GM19372 (cell line): ENCODE measurements around the gene MIB1.

ENCODE experiments used
- ATAC-seq: cut with Tn5 transposase; IDR thresholded peaks from one replicate; pipeline ENCODE4 v1.9.1; 2021; ENCODE audit warnings: mild to moderate bottlenecking, low read depth, moderate library complexity; ENCODE audit not compliant: unreplicated experiment

Gene MIB1

DNA sequence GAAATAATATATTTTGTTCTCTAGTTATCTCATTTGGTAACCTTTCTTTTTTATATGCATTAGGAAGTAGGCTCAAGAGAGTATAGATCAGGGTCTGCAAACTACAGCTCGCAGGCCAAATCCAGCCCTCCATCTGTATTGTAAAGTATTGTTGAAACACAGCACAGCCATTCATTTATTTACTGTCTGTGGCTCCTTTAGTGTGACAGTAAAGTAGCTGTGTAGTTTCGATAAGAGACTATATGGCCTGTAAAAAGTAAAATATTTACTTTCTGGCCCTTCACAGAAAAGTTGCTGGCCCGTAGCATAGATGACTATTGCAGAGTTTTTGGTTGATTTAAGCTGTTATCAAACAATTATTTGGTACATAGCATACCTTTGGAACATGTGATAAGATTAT is 67.6 kb downstream of the MIB1 start:
- ATAC-seq, result no peak

DNA sequence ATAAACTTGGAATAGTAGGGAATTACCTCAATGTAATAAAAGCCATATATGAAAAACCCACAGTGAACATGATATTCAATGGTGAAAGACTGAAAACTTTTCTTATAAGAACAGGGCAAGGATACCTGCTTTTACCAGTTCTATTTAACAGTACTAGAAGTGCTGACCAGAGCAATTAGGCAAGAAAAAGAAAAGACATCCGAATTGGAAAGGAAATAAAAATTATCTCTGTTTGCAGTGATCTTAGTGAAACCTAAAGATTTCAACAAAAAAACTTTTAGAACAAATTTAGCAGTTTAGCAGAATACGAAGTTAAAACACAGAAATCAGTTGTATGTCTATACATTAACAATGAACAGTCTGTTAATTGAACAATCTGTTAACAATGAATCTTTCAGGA is 69.1 kb downstream of the MIB1 start:
- ATAC-seq, result no peak

DNA sequence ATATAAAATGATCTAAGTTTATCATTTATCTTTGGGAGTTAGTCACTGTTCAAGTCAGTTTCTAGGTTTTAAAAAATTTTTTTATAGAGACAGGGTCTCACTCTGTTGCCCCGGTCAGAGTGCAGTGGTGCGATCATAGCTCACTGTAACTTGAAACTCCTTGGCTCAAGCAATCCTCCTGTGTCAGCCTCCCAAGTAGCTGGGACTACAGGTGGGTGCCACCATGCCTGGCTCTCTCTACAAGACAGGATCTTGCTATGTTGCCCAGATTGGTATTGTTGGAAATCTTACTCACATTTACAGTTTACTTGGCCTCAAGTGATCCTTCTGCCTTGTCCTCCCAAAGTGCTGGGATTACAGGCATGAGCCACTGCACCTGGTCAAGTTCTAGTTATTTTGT is 74.5 kb downstream of the MIB1 start:
- ATAC-seq, result no peak

DNA sequence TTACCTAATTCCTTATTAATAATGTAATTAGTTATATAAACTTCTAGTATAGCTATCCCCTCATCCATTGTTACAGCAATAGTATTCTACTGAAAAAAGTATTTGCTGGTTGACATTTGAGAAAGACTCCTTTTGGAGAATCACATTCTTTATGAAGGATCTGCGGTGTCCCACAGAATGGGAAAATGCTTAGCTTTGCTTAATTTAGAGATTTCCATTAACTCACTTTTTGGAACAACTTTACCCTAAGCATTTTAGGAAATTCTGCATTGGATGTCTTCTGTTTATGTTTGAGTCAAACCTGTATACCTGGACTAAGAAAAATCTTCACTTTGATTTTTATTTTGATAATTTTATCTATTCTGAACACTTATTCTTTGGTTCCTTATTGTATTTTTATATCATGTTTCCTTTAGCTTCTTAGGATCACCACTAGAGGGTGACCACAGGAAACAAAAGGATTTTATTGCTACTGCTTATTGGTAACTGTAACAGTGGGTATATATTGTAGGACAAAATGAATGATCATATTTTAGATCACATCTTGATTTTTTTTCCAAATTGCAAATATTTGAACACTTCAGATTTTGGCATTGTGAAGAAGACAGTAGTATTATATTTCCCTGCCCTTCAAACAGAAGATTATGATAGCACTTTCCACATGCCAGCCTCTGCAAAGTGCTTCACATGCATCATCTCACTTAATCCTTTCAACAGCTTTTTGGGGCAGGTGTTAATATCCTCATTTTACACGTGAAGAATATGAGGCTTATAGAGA is 79.6 kb downstream of the MIB1 start:
- ATAC-seq, result no peak

DNA sequence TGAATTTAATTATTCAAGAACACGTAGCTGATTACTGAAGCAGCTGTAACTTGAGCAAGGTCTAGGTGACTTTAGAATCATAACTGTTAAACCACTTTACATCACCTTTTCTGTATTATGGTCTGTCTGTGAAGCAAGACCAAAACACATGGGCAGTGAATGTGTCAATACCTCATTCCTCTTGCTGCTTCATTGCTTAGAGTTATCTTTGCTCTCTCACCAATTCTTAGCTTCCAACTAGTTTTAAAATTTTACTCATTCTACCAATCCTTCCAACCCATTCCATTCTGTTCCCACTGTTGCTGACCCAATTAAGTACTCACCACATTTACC is 80.2 kb downstream of the MIB1 start:
- no peak for ATAC-seq

DNA sequence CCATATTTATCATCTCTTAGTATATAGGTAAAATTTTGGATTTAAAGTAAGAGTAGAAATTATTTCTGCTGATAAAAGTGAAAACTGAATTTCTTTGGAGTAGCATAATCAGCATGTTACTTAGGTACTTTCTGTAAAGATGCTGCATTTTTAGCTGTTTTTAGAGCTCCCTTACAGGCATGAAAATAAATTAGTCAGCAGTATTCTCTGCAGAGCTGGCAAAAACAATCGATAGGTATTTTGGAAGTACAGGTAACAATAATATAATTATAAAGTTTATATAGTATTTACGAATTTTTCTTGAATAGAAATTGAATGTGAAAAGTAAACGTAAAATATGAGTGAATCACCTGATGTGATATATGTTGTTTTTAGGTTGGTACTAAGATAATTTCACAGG is 83.3 kb downstream of the MIB1 start:
- no peak for ATAC-seq

DNA sequence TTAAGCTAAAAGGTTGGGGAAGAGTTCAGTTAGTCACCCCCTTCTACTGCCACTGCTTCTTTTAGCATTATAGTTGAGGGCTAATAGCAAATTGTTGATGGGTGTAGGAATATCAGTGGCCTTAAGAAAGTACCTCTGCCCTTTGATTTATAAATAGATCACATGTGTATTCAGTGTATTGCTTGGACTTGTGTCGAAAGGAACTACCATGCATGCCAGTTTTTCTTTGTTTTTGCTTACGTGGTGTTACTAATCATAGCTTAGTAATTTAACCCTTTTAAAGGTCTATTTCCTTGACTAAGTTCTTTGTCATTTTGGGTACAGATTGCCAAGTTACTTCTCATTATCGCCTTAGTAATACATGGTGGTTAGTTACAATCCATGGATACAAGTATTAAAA is 85.6 kb downstream of the MIB1 start:
- ATAC-seq, result no peak

DNA sequence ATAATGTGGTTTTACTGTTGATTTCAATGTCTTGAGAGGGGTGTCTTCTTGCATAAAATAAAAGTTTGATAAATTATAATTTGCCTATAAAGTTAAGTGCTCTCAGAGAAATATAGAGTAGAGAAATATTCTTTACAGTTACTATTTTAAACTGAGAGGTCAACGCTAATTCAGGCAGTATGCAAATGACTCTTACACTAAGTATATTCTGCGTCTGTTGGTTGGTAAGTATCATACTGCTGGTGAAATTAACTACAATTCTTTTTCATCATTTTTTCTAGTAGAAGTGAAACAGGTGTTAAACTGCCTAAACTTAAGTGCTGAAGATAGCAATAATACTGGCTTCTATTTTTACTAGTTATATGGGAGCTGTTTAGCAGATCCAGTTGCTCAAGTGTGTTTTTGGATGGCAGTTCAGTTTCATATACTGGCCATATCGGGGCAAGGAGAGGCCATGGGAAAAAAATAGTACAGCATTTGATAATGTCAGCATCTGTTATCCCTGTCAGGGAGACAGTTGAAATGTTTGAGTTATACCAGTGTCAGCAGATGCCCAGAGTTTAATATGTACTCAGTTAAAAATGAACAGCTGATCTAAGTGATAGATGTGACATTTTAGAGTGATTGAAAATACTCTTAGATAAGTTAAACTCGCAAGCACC is 86.2 kb downstream of the MIB1 start:
- no peak for ATAC-seq

DNA sequence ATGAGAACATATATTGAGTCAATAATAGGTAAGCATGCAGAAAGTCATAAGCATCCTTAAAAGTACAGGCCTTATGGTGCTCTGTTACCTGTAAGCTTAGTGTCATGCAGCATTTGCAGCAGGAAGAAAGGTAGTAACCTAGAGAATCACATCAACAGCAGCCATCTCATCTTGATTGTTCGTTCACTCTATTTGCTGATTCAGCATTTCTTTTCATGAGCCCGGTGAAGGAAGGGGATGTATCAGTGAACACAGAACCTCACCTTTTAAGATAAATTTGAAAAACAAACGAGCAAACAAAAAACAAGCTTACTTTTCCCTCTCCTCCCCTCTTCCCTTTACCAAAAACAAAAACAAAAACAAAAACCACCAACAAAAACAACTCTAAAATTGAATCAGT is 89.9 kb downstream of the MIB1 start:
- no peak for ATAC-seq

DNA sequence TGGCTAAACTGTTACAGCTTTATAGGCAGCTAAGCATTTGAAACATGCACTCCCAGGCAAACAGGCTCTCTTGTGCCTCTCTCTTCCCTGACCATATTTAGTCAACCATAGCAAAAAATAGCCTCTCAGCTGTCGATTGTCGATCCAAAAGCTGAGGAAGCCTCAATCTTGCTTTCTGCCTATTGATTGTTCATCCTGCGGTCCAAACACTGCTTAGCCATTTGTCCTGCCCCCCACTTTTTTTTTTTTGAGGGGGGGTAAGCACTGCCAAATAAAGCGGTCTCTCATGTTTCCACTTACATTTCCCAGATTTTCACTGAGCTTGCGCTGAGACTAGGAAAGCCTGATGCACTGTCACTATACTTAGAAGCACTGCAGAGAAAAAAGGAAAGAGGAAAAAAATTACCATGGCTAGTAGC is 90.8 kb downstream of the MIB1 start:
- ATAC-seq, result no peak

DNA sequence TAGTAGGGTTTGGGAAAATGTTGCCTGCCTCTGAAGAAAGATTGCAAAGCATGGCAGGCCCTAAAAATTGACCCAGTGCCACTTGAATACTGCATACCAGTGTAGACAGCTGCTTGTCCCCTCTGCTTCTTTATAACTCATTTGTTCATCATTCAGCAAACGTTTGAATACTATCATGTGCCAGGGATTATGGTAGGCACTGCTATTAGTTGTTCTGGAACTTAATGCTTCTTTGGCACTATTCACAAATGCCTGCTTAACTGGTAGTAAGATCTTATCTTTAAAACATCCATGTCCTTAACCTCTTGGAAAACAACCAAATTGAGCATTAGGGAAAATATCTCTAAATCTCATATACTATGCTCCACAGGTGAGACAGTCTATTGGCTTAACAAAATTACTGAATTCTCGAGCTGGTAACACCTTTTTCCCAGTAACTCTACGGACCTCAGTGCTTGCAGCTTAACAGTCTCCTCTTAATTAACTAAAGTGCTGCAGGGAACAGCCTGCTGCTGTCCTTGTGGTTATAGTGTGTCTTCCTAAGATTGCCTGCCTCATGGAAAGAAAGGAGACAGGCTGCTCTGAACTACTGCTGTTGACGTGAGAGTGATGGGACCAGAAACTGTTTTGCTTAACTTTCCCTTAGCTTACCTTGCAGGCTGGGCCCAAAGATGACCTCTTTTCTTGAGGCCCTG is 93.2 kb downstream of the MIB1 start:
- ATAC-seq, result no peak

DNA sequence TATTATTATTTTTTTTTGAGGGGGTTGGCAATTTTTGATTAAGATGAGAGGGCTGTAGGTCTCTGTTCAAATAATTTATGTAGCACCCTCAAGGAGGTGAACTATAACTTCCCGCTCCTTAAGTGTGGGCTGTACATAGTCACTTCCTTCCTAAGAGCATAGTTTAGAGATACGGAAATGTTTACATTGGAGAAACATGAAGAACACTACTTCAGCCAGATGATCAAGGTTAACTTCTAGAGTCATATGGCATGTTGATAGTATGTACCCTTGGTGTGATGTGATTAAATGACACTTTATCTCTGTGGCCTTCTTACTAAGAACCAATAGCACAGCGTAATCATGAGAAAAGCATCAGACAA is 93.7 kb downstream of the MIB1 start:
- no peak for ATAC-seq

DNA sequence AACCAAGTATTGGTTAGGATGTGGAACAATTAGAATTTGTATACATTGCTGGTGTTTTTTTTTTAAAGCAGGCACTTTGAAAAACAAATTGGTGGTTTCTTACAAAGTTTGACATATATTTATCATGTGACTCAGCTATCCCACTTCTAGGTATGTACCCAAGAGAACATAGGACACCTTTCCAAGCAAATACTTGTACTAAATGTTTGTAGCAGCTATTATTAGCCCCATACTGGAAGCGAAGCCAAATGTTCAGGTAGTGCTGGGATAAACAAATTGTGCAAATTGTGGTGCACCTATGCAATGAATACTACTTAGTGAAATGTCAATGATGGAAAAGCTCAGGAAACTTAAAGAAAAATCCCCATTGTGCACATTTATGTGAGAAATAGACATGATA is 101.0 kb downstream of the MIB1 start:
- no peak for ATAC-seq

DNA sequence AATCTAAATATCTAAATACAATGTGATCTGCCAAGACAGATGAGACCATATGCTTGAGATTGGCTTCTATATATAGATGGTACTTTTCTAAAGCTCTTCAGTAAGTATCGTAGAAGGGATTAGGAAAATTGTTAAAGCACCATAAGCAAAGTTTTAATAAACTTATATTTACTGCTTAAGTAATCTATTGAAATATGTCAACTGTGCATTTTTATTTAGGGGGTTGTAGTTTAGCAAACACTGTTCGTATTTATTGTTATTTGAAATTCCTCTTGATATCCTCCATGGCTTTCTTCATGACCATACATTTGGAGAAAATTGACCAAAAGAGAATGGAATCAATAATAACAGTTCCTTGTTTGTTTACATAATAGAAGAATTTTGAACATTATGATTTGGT is 102.7 kb downstream of the MIB1 start:
- no peak for ATAC-seq

DNA sequence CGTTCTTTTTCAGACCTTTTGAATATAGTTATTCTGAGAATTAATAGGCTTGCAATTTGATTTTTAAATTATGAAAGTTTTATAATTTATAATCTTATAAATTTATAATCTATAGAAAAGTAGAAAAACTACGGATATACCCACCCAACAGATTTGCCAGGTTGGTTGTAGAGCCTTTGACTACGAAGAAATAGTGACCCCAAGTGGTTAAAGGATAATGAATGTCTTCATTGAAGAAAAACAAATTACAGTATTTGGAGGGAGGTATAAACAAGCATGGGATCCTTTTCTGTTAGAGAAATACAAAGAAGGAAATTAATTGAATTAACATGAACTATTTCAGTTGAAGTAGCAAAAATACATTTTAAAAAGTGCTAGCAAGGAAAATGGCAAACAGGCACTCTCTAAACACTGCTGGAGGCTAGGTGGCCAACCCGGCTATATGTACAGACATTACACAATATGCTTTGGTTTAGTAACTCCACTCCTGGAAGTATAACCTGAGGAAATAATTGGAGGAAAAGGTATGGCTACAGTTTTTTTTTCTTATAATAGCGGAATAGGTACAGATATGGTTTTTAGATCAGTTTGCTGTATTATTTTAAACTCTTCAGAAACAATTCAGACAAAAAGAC is 110.9 kb downstream of the MIB1 start:
- no peak for ATAC-seq

DNA sequence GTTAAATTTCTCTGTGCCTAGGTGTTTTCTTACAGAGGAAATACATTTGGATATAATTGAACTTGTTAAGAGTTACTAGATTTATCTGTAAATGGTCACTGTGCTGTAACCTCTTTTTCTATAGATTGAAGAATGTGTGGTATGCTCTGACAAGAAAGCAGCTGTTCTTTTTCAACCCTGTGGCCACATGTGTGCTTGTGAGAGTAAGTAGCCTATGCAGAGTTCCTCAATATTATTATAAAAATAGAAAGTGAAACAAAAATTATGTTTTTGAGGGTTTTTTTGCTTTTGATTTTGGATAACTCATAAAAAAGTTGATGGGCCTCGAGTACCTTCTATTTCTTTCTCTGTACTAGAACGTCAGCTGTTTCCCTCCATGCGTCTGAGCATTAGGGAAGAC is 112.4 kb downstream of the MIB1 start:
- ATAC-seq, result peak; percentile 86

DNA sequence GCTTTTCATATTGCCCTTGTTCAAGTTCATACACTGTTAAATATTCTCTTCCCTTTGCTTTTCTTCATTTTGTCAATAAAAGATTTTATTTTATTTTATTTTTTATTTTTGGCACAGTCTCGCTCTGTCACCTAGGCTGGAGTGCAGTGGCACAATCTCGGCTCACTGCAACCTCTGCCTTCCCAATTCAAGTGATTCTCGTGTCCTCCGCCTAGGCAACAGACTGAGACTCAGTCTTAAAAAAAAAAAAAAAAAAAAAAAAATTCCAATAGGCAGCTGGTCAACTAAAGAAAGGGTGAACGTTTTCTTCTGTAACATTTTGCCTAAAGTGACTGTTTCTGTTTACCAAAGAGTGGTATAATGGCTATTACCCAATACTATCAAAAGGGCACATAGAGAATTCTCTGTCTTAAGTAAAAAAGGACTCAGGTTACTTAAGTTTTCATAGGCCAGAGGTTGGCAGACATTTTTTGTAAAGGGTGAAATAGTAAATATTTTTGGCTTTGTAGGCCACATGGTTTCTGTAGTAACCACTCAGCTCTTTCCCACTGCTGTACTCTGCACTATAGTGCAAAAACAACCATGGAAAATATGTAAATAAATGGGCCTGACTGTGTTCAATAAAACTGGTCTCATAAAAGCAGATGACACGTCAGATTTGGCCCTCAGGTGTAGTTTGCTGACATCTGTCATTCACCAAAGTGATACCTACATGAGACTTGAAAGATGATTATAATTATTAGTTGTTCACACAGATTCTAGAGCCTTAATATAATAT is 113.4 kb downstream of the MIB1 start:
- peak; percentile 45 for ATAC-seq

DNA sequence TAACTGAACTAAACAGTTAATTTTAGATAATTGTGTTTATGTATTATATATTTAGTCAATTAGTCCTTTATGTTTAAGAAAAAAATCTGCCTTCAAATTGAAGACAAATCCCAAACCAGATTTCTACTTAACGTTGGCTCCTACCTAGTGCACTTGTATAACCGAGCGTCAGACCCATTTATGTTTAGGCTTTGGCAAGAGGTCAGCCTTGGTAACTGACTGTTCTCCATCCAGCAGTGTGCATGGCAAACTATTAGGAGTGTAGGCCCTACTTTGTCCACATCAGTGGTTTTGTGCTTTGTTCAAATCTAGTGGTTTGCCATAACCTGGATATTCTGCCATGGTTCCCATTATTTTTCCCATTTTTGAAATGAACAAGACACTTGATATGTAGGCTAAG is 114.8 kb downstream of the MIB1 start:
- no peak for ATAC-seq

DNA sequence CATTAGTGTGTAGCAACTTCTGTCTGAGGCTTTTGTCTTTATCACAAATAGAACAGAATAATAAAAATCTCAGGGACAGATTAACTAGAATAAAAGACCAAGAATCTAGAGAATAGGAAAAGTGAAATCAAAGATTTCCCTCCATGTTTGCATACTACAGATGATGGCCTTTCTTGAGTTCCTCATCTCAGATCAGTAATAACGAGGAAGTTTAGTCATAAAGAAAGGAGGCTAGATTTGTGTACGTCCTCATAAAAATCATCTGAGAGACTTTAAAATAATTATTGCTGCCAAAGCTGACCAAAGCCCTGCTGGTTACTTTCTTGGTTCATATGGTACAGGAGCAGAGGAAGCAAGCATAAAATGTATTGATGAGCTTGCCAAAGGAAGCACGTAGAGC is 117.3 kb downstream of the MIB1 start:
- ATAC-seq, result no peak

DNA sequence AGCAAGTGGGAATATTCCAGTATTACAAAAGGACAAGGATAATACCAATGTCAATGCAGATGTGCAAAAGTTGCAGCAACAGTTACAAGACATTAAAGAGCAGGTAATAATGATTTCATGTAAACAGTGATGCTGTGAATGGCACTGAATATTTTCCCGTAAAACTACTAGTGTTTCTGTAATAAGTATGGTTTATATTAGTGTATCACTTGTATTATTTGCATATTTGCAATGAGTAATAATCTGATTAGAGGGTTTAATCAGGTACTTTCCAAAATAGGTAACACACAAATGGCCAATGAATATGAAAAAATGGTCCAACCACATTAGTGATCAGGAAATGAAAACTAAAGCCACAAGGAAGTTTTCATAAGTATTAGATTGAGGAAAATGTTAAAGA is 118.0 kb downstream of the MIB1 start:
- ATAC-seq, result no peak

DNA sequence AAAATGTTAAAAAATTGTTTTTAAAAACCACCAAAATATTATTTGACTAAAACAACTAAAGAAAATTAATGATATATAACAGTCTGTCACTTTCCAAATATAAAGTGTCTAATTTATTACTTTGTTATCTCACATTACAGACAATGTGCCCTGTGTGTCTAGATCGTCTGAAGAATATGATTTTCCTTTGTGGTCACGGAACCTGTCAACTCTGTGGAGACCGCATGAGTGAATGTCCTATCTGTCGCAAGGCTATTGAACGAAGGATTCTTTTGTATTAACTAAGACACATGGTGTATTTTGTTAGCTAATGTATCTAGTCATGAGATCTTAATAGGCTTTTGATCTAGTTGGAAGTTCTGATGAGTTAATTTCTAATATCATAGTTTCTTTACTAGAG is 123.8 kb downstream of the MIB1 start:
- ATAC-seq, result no peak
